Skeletal muscle tissue (tissue), 4 donors: ENCODE data around the gene EME1. TPM values are rescaled to one million over a fixed set of nuclear protein-coding genes. Genes with fewer than 3 reads are reported as not detected.
A peak's percentile ranks its signal among the peaks of the same experiment; 100 is the strongest.

Experiments used
- H3K27ac ChIP-seq: one replicate; pipeline ENCODE4 v1.7.0; 2013; ENCODE audit warnings: mild to moderate bottlenecking, low read depth, low read length, inconsistent platforms
- H3K27me3 ChIP-seq, 3 donors: one replicate each; pipeline ENCODE4 v1.7.0; 2013; ENCODE audit warnings: low read length in 3 of 3; ENCODE audit not compliant: control insufficient read depth in 3 of 3, insufficient read depth in 3 of 3
- H3K36me3 ChIP-seq, 3 donors: one replicate each; pipeline ENCODE4 v1.7.0; 2013; ENCODE audit warnings: low read length in 3 of 3; ENCODE audit not compliant: control insufficient read depth in 3 of 3, insufficient read depth in 3 of 3
- H3K4me1 ChIP-seq, 3 donors: one replicate each; pipeline ENCODE4 v1.7.0; 2013; ENCODE audit warnings: low read length in 3 of 3, mild to moderate bottlenecking in 3 of 3; ENCODE audit not compliant: control insufficient read depth in 3 of 3, insufficient read depth in 3 of 3
- H3K4me3 ChIP-seq, 3 donors: one replicate each; pipeline ENCODE4 v1.7.0; 2013; ENCODE audit warnings: low read length in 3 of 3
- H3K9ac ChIP-seq, 3 donors: one replicate each; pipeline ENCODE4 v1.7.0; 2013; ENCODE audit warnings: low read length in 3 of 3, mild to moderate bottlenecking in 3 of 3, moderate library complexity in 2 of 3, low read depth in 1 of 3
- H3K9me3 ChIP-seq, 3 donors: one replicate each; pipeline ENCODE4 v1.7.0; 2013; ENCODE audit warnings: low read length in 3 of 3; ENCODE audit not compliant: control insufficient read depth in 3 of 3
- total RNA-seq: library from RNA; depleted of rRNA; stranded (reverse); fragments of >200 nt; gene quantifications from one replicate; pipeline ENCODE4 v1.2.3, GENCODE V29; 2014
- donor health status: Osteomylitis.

The EME1 gene
- total RNA-seq, 1 donor from 2014 or later = 2.1 TPM

DNA sequence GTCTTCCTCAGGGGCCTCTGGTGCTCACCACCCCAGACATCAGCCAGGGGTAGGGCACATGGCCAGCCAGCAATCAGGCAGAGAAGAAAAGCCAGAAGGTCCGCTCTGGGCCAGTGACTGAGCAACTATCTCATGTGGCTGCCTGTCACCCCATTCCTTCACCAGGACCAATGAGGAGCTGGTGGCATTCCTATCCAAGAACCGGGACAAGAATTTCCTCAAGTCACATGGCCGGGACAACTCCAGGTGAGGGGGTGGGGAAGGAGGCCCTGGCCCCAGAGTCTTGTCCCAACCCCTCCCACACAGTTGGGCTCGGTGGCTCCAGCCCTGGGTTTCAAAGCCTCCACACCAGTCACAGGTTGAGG, 17.7 kb upstream of the EME1 start:
- Histone ChIP-seq H3K4me1 (peaks cover 0 to 2% (median 0%) of the 10 kb centered on the region in 3 donors), H3K36me3 (peaks cover 48 to 54% (median 51%) of the 10 kb centered on the region in 3 donors), H3K27ac (no peak overlapping the region), H3K9me3 (no peaks in the 10 kb centered on the region), H3K27me3 (no peaks in the 10 kb centered on the region), H3K9ac (no peak overlapping the region), H3K4me3 (no peak overlapping the region)

GRCh38 chr17:50355701-50356341, 17.2 kb upstream of the EME1 start:
- no peak overlapping the region for H3K4me3 ChIP-seq
- H3K9ac ChIP-seq = no peak overlapping the region
- H3K4me1 ChIP-seq = peaks cover 0 to 2% (median 0%) of the 10 kb centered on the region in 3 donors
- no peaks in the 10 kb centered on the region for H3K27me3 ChIP-seq
- H3K36me3 ChIP-seq = peaks cover 48 to 54% (median 54%) of the 10 kb centered on the region in 3 donors
- no peaks in the 10 kb centered on the region for H3K9me3 ChIP-seq
- no peak overlapping the region for H3K27ac ChIP-seq

DNA sequence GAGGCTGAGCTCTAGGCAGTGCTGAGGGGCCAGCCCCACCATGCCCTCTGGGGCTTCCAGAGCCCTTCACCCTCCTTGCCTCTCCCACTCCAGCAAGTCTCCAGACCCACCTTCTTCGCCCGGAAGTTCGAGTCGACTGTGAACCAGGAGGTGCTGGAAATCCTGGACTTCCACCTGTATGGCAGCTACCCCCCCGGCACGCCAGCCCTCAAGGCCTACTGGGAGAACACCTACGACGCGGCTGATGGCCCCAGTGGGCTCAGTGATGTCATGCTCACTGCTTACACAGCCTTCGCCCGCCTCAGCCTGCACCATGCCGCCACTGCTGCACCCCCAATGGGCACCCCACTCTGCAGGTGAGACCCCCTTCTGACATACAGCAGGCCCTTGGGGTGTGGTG, 16.6 kb upstream of the EME1 start:
- no peak overlapping the region for H3K9ac ChIP-seq
- H3K9me3 ChIP-seq = no peaks in the 10 kb centered on the region
- peaks cover 0 to 2% (median 0%) of the 10 kb centered on the region in 3 donors for H3K4me1 ChIP-seq
- H3K27me3 ChIP-seq = no peaks in the 10 kb centered on the region
- no peak overlapping the region for H3K27ac ChIP-seq
- no peak overlapping the region for H3K4me3 ChIP-seq
- H3K36me3 ChIP-seq = peaks cover 51 to 55% (median 54%) of the 10 kb centered on the region in 3 donors

GRCh38 chr17:50356892-50357510, 16.0 kb upstream of the EME1 start:
- peaks cover 0 to 2% (median under 1%) of the 10 kb centered on the region in 3 donors for H3K4me1 ChIP-seq
- no peaks in the 10 kb centered on the region for H3K9me3 ChIP-seq
- no peak overlapping the region for H3K4me3 ChIP-seq
- no peak overlapping the region for H3K27ac ChIP-seq
- H3K27me3 ChIP-seq = no peaks in the 10 kb centered on the region
- no peak overlapping the region for H3K9ac ChIP-seq
- peaks cover 51 to 55% (median 54%) of the 10 kb centered on the region in 3 donors for H3K36me3 ChIP-seq

GRCh38 chr17:50358177-50358576, 14.9 kb upstream of the EME1 start:
- no peak overlapping the region for H3K9ac ChIP-seq
- H3K36me3 ChIP-seq = peaks cover 51 to 55% (median 55%) of the 10 kb centered on the region in 3 donors
- peaks cover 0 to 7% (median 5%) of the 10 kb centered on the region in 3 donors for H3K4me1 ChIP-seq
- no peaks in the 10 kb centered on the region for H3K9me3 ChIP-seq
- no peaks in the 10 kb centered on the region for H3K27me3 ChIP-seq
- H3K27ac ChIP-seq = no peak overlapping the region
- no peak overlapping the region for H3K4me3 ChIP-seq

DNA sequence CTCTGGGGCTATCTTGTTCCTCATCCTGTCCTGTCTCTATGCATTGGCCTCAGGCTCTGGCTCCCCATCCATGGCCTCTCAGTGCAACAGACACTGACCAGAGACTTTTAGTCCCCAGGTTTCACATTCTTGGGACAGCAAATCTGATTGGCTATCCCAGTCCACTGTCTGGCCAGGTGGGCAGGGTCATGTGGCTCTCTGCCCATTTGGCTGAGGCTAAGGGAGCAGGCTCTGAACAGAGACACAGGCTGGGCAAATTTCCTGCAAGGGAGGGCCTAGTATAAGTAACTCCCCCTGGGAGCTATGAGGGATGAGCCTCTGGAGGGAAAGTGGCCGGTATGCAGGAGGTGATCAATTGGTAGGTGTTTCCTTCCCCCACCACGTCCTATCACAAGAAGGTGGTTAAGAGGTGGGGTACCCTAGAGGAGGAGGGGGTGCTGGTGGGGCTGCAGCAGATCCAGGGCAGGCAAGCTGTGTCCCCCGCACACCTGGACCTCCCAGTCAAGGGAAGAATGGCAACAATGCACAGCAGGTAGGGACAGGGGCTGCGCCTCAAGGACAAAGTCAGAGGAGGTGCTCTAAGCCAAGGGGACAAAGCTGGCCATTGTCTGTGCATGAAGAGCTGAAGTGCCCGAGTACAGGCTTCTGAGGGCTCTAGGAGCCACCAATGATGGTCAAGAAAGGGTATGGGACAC, 13.9 kb upstream of the EME1 start:
- no peak overlapping the region for H3K9ac ChIP-seq
- no peak overlapping the region for H3K27ac ChIP-seq
- no peaks in the 10 kb centered on the region for H3K27me3 ChIP-seq
- no peaks in the 10 kb centered on the region for H3K9me3 ChIP-seq
- H3K4me1 ChIP-seq = peaks cover 0 to 11% (median 5%) of the 10 kb centered on the region in 3 donors
- peaks cover 48 to 54% (median 50%) of the 10 kb centered on the region in 3 donors for H3K36me3 ChIP-seq
- H3K4me3 ChIP-seq = no peak overlapping the region

- Histone ChIP-seq H3K9me3 (no peaks in the 10 kb centered on the region), H3K27me3 (no peaks in the 10 kb centered on the region), H3K9ac (no peak overlapping the region), H3K4me1 (peaks cover 0 to 11% (median 5%) of the 10 kb centered on the region in 3 donors), H3K4me3 (no peak overlapping the region), H3K36me3 (peaks cover 41 to 46% (median 43%) of the 10 kb centered on the region in 3 donors), H3K27ac (no peak overlapping the region)
Measured at GRCh38 chr17:50359998-50360461, 13.0 kb upstream of the EME1 start.

GRCh38 chr17:50360486-50361115, 12.4 kb upstream of the EME1 start:
- H3K27me3 ChIP-seq = no peaks in the 10 kb centered on the region
- no peak overlapping the region for H3K9ac ChIP-seq
- no peaks in the 10 kb centered on the region for H3K9me3 ChIP-seq
- no peak overlapping the region for H3K27ac ChIP-seq
- peaks cover 0 to 11% (median 5%) of the 10 kb centered on the region in 3 donors for H3K4me1 ChIP-seq
- peaks cover 37 to 45% (median 41%) of the 10 kb centered on the region in 3 donors for H3K36me3 ChIP-seq
- H3K4me3 ChIP-seq = no peak overlapping the region

- Histone ChIP-seq H3K9ac (peak overlapping the region in 1 of 3 donors; percentile 33), H3K27me3 (no peaks in the 10 kb centered on the region), H3K9me3 (no peaks in the 10 kb centered on the region), H3K36me3 (peaks cover 35 to 46% (median 41%) of the 10 kb centered on the region in 3 donors), H3K4me1 (peaks cover 0 to 11% (median 5%) of the 10 kb centered on the region in 3 donors), H3K4me3 (no peak overlapping the region), H3K27ac (no peak overlapping the region)
Measured at GRCh38 chr17:50361561-50362480, 11.2 kb upstream of the EME1 start.
